HCT116 (cell line): ENCODE results near the gene SLC10A7. TPM values are rescaled to one million over a fixed set of nuclear protein-coding genes. Genes with fewer than 3 reads are reported as not detected.

Experiments
- ATAC-seq: fragments of 200-7000 bp; cut with Tn5 transposase; 2 replicates; pipeline ENCODE4 v1.9.1; 2020; ENCODE audit warnings: mild to moderate bottlenecking, moderate library complexity
- BruUV-seq: library from RNA; stranded (reverse); fragments of 400-500 nt; replicated peaks from 2 replicates; lab custom pipeline; 2021; lab: Mats Ljungman, UMichigan
- CTCF ChIA-PET: fragments of 300-600 bp; sonication (Branson Sonifier 250); formaldehyde crosslinking; loops from one replicate; lab custom pipeline; 2021; ENCODE audit warnings: antibody characterized with exemption; lab: Charles Lee
- POLR2A ChIA-PET: fragments of 300-600, 350-600 bp; sonication (Branson Sonifier 250); formaldehyde crosslinking; loops from one replicate; lab custom pipeline; 2021; ENCODE audit warnings: antibody characterized with exemption; lab: Charles Lee
- RAD21 ChIA-PET, 2 experiments: fragments of 300-600 bp; sonication (Branson Sonifier 250); formaldehyde crosslinking; loops; one replicate each; lab custom pipeline; 2023; ENCODE audit warnings: low total read pairs in 2 of 2; ENCODE audit not compliant: uncharacterized antibody in 2 of 2, unreplicated experiment in 2 of 2, low non-redundant PET in 1 of 2; lab: Charles Lee
- DNase-seq: peaks from one replicate; pipeline ENCODE4 v3.0.0-alpha.2; 2010; ENCODE audit warnings: low read depth, low spot score
- H2AFZ ChIP-seq: fragments of 200-600 bp; shearing (Covaris generic), sonication (generic); 2 replicates; pipeline ENCODE4 v1.6.1; 2017; ENCODE audit warnings: low read depth, mixed run types, mixed read lengths, antibody characterized with exemption, low read length; ENCODE audit not compliant: poor library complexity, severe bottlenecking
- H3K27ac ChIP-seq: 2 replicates; pipeline ENCODE4 v1.5.1; 2012; ENCODE audit warnings: low read depth, low read length
- H3K27me3 ChIP-seq: fragments of 200-600 bp; sonication (generic); 2 replicates; pipeline ENCODE4 v1.6.1; 2016; ENCODE audit warnings: mixed run types, low read length, mixed read lengths; ENCODE audit not compliant: insufficient read depth
- H3K36me3 ChIP-seq, 2 experiments: fragments of 200-500 bp in 1 of 2; fragments of 200-600 bp in 1 of 2; sonication (Bioruptor generic) in 1 of 2; sonication (generic) in 1 of 2; 2 replicates each; pipeline versions ENCODE4 v1.5.1 to v1.6.1; 2014 to 2016; ENCODE audit warnings: low read length in 2 of 2, inconsistent platforms in 1 of 2, mixed read lengths in 1 of 2, mixed run types in 1 of 2; ENCODE audit not compliant: insufficient read depth in 2 of 2, control insufficient read depth in 1 of 2
- H3K4me1 ChIP-seq, 2 experiments: fragments of 200-600 bp in 1 of 2; sonication (generic) in 1 of 2; 2 replicates each; pipeline versions ENCODE4 v1.5.1 to v1.6.1; 2012 to 2017; ENCODE audit warnings: low read length in 2 of 2, inconsistent platforms in 1 of 2, mild to moderate bottlenecking in 1 of 2, mixed read lengths in 1 of 2, mixed run types in 1 of 2, moderate library complexity in 1 of 2; ENCODE audit not compliant: insufficient read depth in 2 of 2, control insufficient read depth in 1 of 2
- H3K4me2 ChIP-seq: fragments of 200-600 bp; sonication (generic); 2 replicates; pipeline ENCODE4 v1.6.1; 2017; ENCODE audit warnings: mixed run types, low read length, mixed read lengths
- H3K4me3 ChIP-seq, 2 experiments: fragments of 200-600 bp in 1 of 2; sonication (generic) in 1 of 2; replicated peaks in 1 of 2; 2 replicates each; pipeline ENCODE4 v1.5.1; 2011 to 2016; ENCODE audit warnings: low read length in 2 of 2, control low read depth in 1 of 2, low read depth in 1 of 2, mild to moderate bottlenecking in 1 of 2, mixed read lengths in 1 of 2, mixed run types in 1 of 2
- H3K79me2 ChIP-seq: fragments of 200-600 bp; sonication (generic); 2 replicates; pipeline ENCODE4 v1.6.1; 2017; ENCODE audit warnings: mild to moderate bottlenecking, mixed run types, low read length, moderate library complexity, mixed read lengths; ENCODE audit not compliant: insufficient read depth
- H3K9ac ChIP-seq: fragments of 200-600 bp; sonication (generic); 2 replicates; pipeline ENCODE4 v1.6.1; 2016; ENCODE audit warnings: low read length, mixed read lengths
- H3K9me2 ChIP-seq: fragments of 200-600 bp; sonication (generic), shearing (Covaris generic); 2 replicates; pipeline ENCODE4 v1.6.1; 2017; ENCODE audit warnings: mixed run types, mild to moderate bottlenecking, moderate library complexity; ENCODE audit not compliant: insufficient read depth
- H3K9me3 ChIP-seq, 2 experiments: fragments of 200-500 bp in 1 of 2; fragments of 200-600 bp in 1 of 2; sonication (Bioruptor generic) in 1 of 2; sonication (generic) in 1 of 2; 2 replicates each; pipeline ENCODE4 v1.6.1; 2014 to 2017; ENCODE audit warnings: low read length in 2 of 2, mixed read lengths in 2 of 2, inconsistent platforms in 1 of 2, low read depth in 1 of 2, mild to moderate bottlenecking in 1 of 2, mixed run types in 1 of 2, moderate library complexity in 1 of 2; ENCODE audit not compliant: control insufficient read depth in 1 of 2, insufficient read depth in 1 of 2
- H4K20me1 ChIP-seq: fragments of 200-600 bp; sonication (generic), shearing (Covaris generic); 2 replicates; pipeline ENCODE4 v1.6.1; 2017; ENCODE audit warnings: mixed run types, mild to moderate bottlenecking, moderate library complexity; ENCODE audit not compliant: insufficient read depth
- CBX3 ChIP-seq: IDR thresholded peaks from 2 replicates; pipeline ENCODE4 v1.6.1; 2012; ENCODE audit warnings: low read depth
- EGR1 ChIP-seq: IDR thresholded peaks from 2 replicates; pipeline ENCODE4 v1.6.1; 2012; ENCODE audit warnings: low read depth
- EZH2phosphoT487 ChIP-seq: fragments of 200-600 bp; IDR thresholded peaks from 2 replicates; pipeline ENCODE4 v1.6.1; 2018; ENCODE audit warnings: antibody characterized with exemption, borderline replicate concordance
- FOSL1 ChIP-seq: IDR thresholded peaks from 2 replicates; pipeline ENCODE4 v1.6.1; 2012; ENCODE audit warnings: low read depth
- JUND ChIP-seq: IDR thresholded peaks from 2 replicates; pipeline ENCODE4 v1.6.1; 2012
- POLR2A ChIP-seq: IDR thresholded peaks from 2 replicates; pipeline ENCODE4 v1.7.0; 2011; ENCODE audit warnings: borderline replicate concordance; ENCODE audit not compliant: insufficient read depth, insufficient read length; ENCODE audit errors: extremely low read depth
- RAD21 ChIP-seq: IDR thresholded peaks from 2 replicates; pipeline ENCODE4 v1.6.1; 2012; ENCODE audit warnings: low read depth, mild to moderate bottlenecking
- SP1 ChIP-seq: IDR thresholded peaks from 2 replicates; pipeline ENCODE4 v1.6.1; 2012; ENCODE audit warnings: low read depth
- SRF ChIP-seq: IDR thresholded peaks from 2 replicates; pipeline ENCODE4 v1.6.1; 2012; ENCODE audit warnings: low read depth
- YY1 ChIP-seq: IDR thresholded peaks from 2 replicates; pipeline ENCODE4 v1.6.1; 2011; ENCODE audit warnings: low read length, low read depth, moderate library complexity, mild to moderate bottlenecking; ENCODE audit not compliant: insufficient replicate concordance; ENCODE audit errors: extremely low read depth
- ZBTB33 ChIP-seq: IDR thresholded peaks from 2 replicates; pipeline ENCODE4 v1.6.1; 2011; ENCODE audit warnings: mild to moderate bottlenecking, low read length, moderate library complexity; ENCODE audit not compliant: insufficient replicate concordance; ENCODE audit errors: extremely low read depth
- intact Hi-C: fragments of 100-400 bp; cut with micrococcal nuclease; formaldehyde crosslinking; loops from 2 replicates; pipeline ENCODE4 v1.10.0; 2022
- total RNA-seq: library from RNA; stranded (reverse); gene quantifications from one replicate; pipeline ENCODE4 v1.2.1, GENCODE V29; 2021; ENCODE audit not compliant: unreplicated experiment
- TF ChIP-seq, protein P1 (sequence below): IDR thresholded peaks from 2 replicates; pipeline ENCODE4 v1.6.1; 2012; ENCODE audit warnings: low read depth

SLC10A7 gene
- total RNA-seq, 1 experiment from 2014 or later, result 5.5 TPM

- H3K4me2 ChIP-seq, result no peak overlapping the region
- ATAC-seq, result no peak
- no peaks in the 10 kb centered on the region for H3K27me3 ChIP-seq
- no peak overlapping the region for H3K4me3 ChIP-seq
- no peak overlapping the region for H3K27ac ChIP-seq
- no peaks in the 10 kb centered on the region for H3K9me2 ChIP-seq
- no peaks in the 10 kb centered on the region for H3K79me2 ChIP-seq
- no TSS peak for BruUV-seq
- ChIA-PET POLR2A (no interaction called here), CTCF (no interaction called here), RAD21 (no interaction called here)
- no peak for DNase-seq
- no peak overlapping the region for H3K9ac ChIP-seq
- no peaks in the 10 kb centered on the region for H3K4me1 ChIP-seq
- intact Hi-C loops, result no loop called here
- no peaks in the 10 kb centered on the region for H3K9me3 ChIP-seq
- H4K20me1 ChIP-seq, result no peaks in the 10 kb centered on the region
- H3K36me3 ChIP-seq, result no peaks in the 10 kb centered on the region
- no peak overlapping the region for H2AFZ ChIP-seq
- no peak for TF ChIP-seq EZH2phosphoT487
- TF ChIP-seq FOSL1, result no peak
- TF ChIP-seq, protein P1, sequence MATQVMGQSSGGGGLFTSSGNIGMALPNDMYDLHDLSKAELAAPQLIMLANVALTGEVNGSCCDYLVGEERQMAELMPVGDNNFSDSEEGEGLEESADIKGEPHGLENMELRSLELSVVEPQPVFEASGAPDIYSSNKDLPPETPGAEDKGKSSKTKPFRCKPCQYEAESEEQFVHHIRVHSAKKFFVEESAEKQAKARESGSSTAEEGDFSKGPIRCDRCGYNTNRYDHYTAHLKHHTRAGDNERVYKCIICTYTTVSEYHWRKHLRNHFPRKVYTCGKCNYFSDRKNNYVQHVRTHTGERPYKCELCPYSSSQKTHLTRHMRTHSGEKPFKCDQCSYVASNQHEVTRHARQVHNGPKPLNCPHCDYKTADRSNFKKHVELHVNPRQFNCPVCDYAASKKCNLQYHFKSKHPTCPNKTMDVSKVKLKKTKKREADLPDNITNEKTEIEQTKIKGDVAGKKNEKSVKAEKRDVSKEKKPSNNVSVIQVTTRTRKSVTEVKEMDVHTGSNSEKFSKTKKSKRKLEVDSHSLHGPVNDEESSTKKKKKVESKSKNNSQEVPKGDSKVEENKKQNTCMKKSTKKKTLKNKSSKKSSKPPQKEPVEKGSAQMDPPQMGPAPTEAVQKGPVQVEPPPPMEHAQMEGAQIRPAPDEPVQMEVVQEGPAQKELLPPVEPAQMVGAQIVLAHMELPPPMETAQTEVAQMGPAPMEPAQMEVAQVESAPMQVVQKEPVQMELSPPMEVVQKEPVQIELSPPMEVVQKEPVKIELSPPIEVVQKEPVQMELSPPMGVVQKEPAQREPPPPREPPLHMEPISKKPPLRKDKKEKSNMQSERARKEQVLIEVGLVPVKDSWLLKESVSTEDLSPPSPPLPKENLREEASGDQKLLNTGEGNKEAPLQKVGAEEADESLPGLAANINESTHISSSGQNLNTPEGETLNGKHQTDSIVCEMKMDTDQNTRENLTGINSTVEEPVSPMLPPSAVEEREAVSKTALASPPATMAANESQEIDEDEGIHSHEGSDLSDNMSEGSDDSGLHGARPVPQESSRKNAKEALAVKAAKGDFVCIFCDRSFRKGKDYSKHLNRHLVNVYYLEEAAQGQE, result no peak
- no peak for TF ChIP-seq EGR1
- TF ChIP-seq YY1, result no peak
- TF ChIP-seq SP1, result no peak
- TF ChIP-seq RAD21, result no peak
- no peak for TF ChIP-seq POLR2A
- TF ChIP-seq ZBTB33, result no peak
- no peak for TF ChIP-seq CBX3
- TF ChIP-seq SRF, result no peak
- no peak for TF ChIP-seq JUND
- TF ChIP-seq, all 23 proteins: peak for 0
Measured at GRCh38 chr4:146382194-146382593, 139.5 kb downstream of the SLC10A7 start.
